PFSK-1 (cell line): ENCODE results near the gene PTH1R.

ENCODE experiments used
- POLR2AphosphoS5 ChIP-seq: IDR thresholded peaks from 2 replicates; pipeline ENCODE4 v1.6.1; 2012; ENCODE audit warnings: low read depth, mild to moderate bottlenecking, control low read depth, low read length, moderate library complexity
- TAF1 ChIP-seq: IDR thresholded peaks from 2 replicates; pipeline ENCODE4 v1.6.1; 2012; ENCODE audit warnings: low read length, control low read depth, borderline replicate concordance; ENCODE audit not compliant: insufficient read depth

DNA sequence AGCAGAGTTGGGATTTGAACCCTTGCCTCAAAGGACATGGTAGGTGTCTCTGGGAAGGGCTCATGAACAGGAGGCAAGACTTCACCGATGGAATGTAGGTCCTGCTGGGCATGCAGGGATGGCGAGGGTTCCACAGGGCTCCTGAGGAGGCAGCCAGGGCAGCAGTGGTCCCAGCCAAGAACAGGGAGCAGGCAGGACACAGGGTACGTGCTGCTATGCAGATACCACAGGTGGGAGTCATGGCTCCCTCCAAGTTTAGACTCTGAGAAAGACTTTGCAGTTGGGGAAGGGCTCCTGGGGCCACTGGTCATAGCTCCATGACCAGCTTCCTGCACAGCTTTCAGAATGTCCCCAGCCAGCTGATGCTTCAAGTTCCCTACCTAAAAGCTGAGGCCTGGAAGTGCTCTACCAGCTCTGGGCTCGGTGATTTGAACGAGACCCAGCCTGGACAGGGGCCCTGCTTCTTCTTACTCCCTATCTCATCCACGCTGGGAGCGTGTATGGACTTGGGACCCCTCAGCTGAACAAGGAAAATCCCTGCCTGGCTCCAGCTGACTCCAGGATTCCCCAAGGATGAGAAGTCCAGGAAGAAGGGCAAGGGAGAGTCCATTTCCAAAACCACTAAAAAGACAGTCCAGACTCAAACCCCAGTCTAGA is 15.0 kb upstream of the PTH1R start:
- TF ChIP-seq TAF1: no peak
- TF ChIP-seq POLR2AphosphoS5: no peak
